ENCODE results near the gene PCDHAC1.

Gene PCDHAC1

DNA sequence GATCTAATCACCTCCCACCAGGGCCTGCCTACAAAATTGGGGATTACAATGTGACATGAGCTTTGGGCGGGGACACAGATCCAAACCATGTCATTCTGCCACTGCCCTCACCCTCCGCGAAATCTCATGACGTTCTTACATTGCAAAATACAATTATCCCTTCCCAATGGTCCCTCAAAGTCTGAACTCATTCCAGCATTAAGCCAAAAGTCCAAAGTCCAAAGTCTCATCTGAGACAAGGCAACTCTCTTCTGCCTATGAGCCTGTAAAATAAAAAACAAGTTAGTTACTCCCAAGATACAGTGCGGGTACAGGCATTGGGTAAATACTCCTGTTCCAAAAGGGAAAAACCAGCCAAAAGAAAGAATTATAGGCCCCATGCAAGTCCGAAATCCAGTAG is 25.5 kb downstream of the PCDHAC1 start:
- DNase-seq (ENCODE audit: low spot score) = no peak
- H3K27ac Mint-ChIP-seq = no peak overlapping the region
- H3K9me3 Mint-ChIP-seq = peaks cover 6% of the 10 kb centered on the region
- H3K27me3 Mint-ChIP-seq (ENCODE audit: low read depth) = no peaks in the 10 kb centered on the region
- no peaks in the 10 kb centered on the region for H3K36me3 Mint-ChIP-seq (ENCODE audit: low read depth)
- H3K4me3 Mint-ChIP-seq = no peak overlapping the region
- H3K4me1 Mint-ChIP-seq (ENCODE audit: low read depth) = no peaks in the 10 kb centered on the region

DNA sequence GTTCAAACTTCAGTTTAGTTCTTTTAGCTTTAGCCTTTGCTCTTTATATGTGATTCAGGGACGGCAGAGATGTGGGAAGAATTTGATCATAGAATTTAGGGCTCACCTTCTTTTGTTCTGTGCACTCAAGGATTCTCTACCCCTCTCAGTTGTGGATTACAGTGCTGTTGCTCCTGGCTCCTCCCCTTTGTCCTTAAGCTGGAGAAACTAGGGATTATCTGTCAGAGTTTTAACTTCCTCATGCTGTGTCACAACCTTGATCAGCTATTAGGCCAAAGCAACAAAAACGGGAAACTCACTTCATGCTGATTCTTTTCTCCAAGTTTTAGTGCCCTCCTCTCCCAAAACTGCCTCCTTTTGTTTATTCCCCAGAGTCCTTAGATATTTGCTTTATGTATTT is 27.1 kb downstream of the PCDHAC1 start:
- no peak overlapping the region for H3K4me3 Mint-ChIP-seq
- peaks cover 6% of the 10 kb centered on the region for H3K9me3 Mint-ChIP-seq

DNA sequence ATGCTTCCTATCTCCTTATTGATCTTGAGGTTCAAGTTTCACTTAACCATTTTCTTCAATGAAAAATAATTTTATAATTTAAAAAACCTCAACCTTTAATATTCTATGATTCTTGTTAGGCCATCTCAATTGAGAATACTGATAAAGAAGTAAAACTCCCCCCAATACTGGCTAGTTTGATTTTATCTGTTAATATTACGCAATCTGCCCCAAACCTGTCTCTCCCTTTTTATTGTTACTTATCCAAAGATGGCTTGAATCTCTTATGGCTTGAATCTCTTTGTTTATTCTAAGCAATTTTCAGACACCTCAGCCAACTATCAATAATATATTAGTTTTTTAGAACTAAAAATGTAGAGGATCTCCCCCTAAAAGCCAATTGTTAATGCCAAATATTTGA is 36.1 kb downstream of the PCDHAC1 start:
- Mint-ChIP-seq H3K4me1 (ENCODE audit: low read depth) (no peaks in the 10 kb centered on the region), H3K4me3 (no peak overlapping the region), H3K9me3 (no peaks in the 10 kb centered on the region), H3K27ac (no peak overlapping the region), H3K27me3 (ENCODE audit: low read depth) (peaks cover 18% of the 10 kb centered on the region), H3K36me3 (ENCODE audit: low read depth) (no peaks in the 10 kb centered on the region)
- DNase-seq (ENCODE audit: low spot score) = no peak

More for the DNA sequence above, 27.1 kb downstream of the PCDHAC1 start:
- DNase-seq (ENCODE audit: low spot score) = no peak
- Mint-ChIP-seq H3K4me1 (ENCODE audit: low read depth) (no peaks in the 10 kb centered on the region), H3K27ac (no peak overlapping the region), H3K27me3 (ENCODE audit: low read depth) (no peaks in the 10 kb centered on the region), H3K36me3 (ENCODE audit: low read depth) (no peaks in the 10 kb centered on the region)

DNA sequence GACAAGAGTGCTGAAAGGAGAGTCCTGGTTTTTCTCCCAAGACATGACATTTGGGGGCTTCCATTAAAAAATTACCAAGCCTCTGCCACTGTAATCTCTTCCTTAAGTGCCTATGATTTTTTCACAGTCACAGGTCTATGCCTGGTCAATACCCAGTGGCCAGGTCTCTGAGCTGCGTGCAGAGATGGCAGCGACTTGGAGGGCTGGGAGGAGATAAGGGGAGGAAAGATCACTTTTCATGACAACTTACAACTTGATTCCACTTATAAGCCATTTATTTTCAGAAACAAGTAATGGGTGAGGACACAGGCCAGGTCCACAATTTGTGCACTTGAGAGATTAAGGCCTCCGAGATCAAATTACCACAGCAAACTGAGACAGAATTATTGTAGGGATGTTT is 38.3 kb downstream of the PCDHAC1 start:
- Mint-ChIP-seq H3K36me3 (ENCODE audit: low read depth) (no peaks in the 10 kb centered on the region), H3K9me3 (no peaks in the 10 kb centered on the region), H3K4me3 (no peak overlapping the region), H3K27me3 (ENCODE audit: low read depth) (peaks cover 21% of the 10 kb centered on the region), H3K4me1 (ENCODE audit: low read depth) (no peaks in the 10 kb centered on the region), H3K27ac (no peak overlapping the region)
- no peak for DNase-seq (ENCODE audit: low spot score)

DNA sequence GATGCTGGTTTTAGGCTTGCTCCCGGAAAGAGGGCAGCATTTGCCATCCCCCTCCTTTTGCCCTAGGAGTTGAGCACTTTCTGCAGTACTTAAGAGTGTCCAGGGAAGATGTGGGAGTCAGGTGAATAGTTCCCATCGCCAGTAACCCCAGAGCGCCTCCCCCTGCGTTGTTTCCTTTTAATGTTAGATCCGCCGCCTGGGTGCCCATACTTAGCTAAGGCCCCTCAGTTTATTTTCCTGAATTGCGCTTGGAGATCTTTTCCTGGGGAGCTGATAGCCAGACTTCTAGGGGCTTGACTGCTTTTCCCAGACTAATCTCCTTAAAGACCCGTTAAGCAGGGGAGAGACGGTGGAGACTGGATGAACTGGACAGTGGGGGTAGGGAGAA is 39.8 kb downstream of the PCDHAC1 start:
- Mint-ChIP-seq H3K9me3 (no peaks in the 10 kb centered on the region), H3K36me3 (ENCODE audit: low read depth) (no peaks in the 10 kb centered on the region), H3K4me3 (no peak overlapping the region), H3K4me1 (ENCODE audit: low read depth) (no peaks in the 10 kb centered on the region), H3K27ac (no peak overlapping the region), H3K27me3 (ENCODE audit: low read depth) (peaks cover 21% of the 10 kb centered on the region)
- no peak for DNase-seq (ENCODE audit: low spot score)

DNA sequence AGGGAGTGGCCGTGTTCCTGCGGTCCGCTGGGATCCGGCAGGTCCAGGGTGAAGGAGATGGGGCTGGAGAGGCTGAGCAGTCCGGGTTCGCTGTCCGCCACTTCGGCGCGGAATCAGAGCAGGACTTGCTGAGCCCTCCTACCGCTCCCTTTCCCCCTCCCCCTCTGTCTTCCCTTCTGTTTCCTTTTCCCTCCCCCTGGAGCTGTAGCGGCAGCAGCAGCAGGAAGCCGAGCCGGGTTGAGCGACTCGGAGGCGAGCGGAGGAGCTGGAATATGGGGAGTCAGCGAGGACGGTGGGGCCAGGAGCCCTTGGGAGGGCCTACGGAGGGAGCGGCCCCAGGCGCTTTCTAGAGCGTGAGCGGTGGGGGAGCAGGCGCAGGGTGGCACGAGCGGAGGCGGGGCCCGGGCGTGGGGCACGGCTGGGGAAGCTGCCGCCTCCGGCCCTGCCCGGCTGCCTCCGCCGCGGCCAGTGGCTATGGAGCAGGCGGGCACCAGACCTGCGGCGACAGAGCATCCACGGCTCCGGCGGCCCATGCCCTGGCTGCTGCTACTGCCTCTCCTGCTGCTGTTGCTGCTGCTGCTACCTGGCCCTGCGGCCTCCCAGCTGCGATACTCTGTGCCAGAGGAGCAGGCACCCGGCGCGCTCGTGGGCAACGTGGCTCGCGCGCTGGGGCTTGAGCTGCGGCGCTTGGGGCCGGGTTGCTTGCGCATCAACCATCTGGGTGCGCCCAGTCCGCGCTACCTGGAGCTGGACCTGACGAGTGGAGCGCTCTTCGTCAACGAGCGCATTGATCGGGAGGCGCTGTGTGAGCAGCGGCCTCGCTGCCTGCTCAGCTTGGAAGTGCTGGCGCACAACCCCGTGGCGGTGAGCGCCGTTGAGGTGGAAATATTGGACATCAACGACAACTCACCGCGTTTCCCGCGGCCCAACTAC is 40.5 kb downstream of the PCDHAC1 start, which contains the start of gene PCDHAC2:
PCDHAC2 (plus strand) TSS at position 184 of the 933 bp plus-strand sequence; CDS start at position 475, 291 bp downstream.
- Mint-ChIP-seq H3K4me3 (no peak within 1 kb of the TSS), H3K27me3 (ENCODE audit: low read depth) (peaks cover 21% of the 10 kb centered on the region), H3K36me3 (ENCODE audit: low read depth) (no peaks in the 10 kb centered on the region), H3K9me3 (no peaks in the 10 kb centered on the region), H3K4me1 (ENCODE audit: low read depth) (no peaks in the 10 kb centered on the region), H3K27ac (no peak within 1 kb of the TSS)
- no peak for DNase-seq (ENCODE audit: low spot score)

DNA sequence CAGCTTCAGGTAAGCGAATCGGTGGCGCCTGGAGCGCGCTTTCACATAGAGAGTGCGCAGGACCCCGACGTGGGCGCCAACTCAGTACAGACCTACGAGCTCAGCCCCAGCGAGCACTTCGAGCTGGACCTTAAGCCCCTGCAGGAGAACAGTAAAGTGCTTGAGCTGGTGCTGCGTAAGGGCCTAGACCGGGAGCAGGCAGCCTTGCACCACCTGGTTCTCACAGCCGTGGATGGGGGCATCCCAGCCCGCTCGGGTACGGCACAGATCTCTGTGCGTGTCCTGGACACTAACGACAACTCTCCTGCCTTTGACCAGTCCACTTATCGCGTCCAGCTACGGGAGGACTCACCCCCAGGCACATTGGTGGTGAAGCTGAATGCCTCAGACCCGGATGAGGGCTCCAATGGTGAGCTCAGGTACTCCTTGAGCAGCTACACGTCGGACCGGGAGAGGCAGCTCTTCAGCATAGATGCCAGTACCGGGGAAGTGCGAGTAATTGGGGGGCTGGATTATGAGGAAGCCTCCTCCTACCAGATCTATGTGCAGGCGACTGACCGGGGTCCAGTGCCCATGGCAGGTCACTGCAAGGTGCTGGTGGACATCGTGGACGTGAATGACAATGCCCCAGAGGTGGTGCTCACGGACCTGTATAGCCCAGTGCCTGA is 41.3 kb downstream of the PCDHAC1 start:
- peaks cover 21% of the 10 kb centered on the region for H3K27me3 Mint-ChIP-seq (ENCODE audit: low read depth)
- no peaks in the 10 kb centered on the region for H3K9me3 Mint-ChIP-seq
- no peak overlapping the region for H3K27ac Mint-ChIP-seq
- no peak overlapping the region for H3K4me3 Mint-ChIP-seq
- no peak for DNase-seq (ENCODE audit: low spot score)
- no peaks in the 10 kb centered on the region for H3K4me1 Mint-ChIP-seq (ENCODE audit: low read depth)
- no peaks in the 10 kb centered on the region for H3K36me3 Mint-ChIP-seq (ENCODE audit: low read depth)

DNA sequence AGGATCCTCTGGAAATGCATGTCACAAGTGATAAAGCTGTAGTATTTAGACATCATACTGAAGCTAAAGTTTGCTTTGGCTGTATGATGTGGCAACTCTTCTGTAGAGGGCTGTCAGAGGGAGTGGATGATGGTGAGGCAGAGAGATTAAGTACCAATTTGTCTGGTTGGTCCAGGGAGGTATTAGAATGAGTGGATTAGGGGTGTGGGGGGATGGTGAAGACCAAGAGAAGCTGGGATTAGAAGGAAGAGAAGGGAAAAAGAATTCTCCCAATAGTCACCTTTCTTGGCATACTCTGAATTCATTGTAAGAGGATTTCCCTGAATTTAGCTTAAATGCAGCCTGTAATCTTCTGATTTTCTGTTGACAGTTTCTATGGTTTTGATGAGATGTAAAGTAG is 43.8 kb downstream of the PCDHAC1 start:
- no peak overlapping the region for H3K27ac Mint-ChIP-seq
- H3K9me3 Mint-ChIP-seq = no peaks in the 10 kb centered on the region
- DNase-seq (ENCODE audit: low spot score) = no peak
- no peaks in the 10 kb centered on the region for H3K4me1 Mint-ChIP-seq (ENCODE audit: low read depth)
- no peak overlapping the region for H3K4me3 Mint-ChIP-seq
- H3K36me3 Mint-ChIP-seq (ENCODE audit: low read depth) = no peaks in the 10 kb centered on the region
- peaks cover 16% of the 10 kb centered on the region for H3K27me3 Mint-ChIP-seq (ENCODE audit: low read depth)

DNA sequence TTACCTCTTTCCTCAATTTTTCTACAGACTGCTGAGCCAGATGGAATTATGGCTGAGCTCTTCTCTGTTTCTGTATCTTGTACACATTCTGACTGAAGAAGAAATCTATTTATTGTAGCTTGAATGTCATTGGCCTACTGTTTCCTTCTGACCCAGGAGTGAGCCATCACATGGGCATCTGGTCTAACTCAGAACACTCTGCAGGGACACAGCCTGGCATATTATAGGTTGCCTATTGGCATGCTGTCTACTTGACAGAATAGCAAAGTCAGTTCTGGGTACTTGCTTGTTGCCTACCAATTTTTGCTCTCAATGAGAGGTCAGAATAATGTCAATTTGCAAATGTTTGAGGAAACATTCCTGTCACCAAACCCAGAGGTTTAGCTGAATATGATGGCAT is 47.5 kb downstream of the PCDHAC1 start:
- Mint-ChIP-seq H3K36me3 (ENCODE audit: low read depth) (no peaks in the 10 kb centered on the region), H3K9me3 (no peaks in the 10 kb centered on the region), H3K4me1 (ENCODE audit: low read depth) (no peaks in the 10 kb centered on the region), H3K27ac (no peak overlapping the region), H3K4me3 (no peak overlapping the region), H3K27me3 (ENCODE audit: low read depth) (no peaks in the 10 kb centered on the region)
- DNase-seq (ENCODE audit: low spot score) = no peak

DNA sequence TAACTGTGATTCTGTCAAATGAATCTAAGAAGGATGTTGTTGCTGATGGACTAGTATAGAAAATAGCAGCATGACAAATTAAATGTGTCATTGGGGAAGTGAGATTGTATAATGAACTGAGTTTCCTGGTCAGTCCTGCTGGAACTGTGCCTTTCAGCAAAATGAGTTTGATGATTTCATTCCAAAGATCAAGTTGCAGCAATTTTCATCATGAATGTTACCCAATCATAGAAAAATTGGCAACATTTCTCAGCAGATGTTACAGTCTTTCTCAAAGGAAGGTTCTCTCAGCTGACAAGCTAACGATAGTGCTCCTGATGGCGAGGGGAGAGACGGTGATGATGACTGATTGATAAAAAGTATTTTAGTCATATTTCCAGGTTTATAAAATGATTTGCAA is 50.9 kb downstream of the PCDHAC1 start:
- Mint-ChIP-seq H3K27ac (no peak overlapping the region), H3K4me1 (ENCODE audit: low read depth) (no peaks in the 10 kb centered on the region), H3K4me3 (no peak overlapping the region), H3K36me3 (ENCODE audit: low read depth) (no peaks in the 10 kb centered on the region), H3K9me3 (no peaks in the 10 kb centered on the region), H3K27me3 (ENCODE audit: low read depth) (no peaks in the 10 kb centered on the region)
- no peak for DNase-seq (ENCODE audit: low spot score)

DNA sequence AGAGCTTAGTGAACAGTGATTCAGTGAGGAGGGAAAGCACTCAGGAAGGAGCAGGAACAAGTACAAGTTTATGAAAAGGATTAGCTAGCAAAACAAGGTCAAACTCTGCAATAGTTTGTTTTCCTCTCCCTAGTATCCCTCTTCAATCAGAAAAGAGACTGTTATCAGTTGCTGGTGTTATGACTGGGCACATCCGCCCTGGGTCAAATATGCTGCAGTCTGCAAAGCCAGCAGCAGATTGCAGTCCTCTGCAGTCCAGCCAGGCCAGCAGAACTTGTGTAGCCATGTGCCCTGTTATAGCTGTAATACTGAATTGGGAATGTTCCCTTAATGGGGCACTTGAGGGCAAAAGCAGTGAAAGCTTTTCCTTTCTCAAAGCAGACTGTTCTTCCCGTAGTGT is 52.2 kb downstream of the PCDHAC1 start:
- Mint-ChIP-seq H3K4me3 (no peak overlapping the region), H3K27ac (no peak overlapping the region), H3K27me3 (ENCODE audit: low read depth) (no peaks in the 10 kb centered on the region), H3K9me3 (no peaks in the 10 kb centered on the region), H3K36me3 (ENCODE audit: low read depth) (no peaks in the 10 kb centered on the region), H3K4me1 (ENCODE audit: low read depth) (no peaks in the 10 kb centered on the region)
- no peak for DNase-seq (ENCODE audit: low spot score)

DNA sequence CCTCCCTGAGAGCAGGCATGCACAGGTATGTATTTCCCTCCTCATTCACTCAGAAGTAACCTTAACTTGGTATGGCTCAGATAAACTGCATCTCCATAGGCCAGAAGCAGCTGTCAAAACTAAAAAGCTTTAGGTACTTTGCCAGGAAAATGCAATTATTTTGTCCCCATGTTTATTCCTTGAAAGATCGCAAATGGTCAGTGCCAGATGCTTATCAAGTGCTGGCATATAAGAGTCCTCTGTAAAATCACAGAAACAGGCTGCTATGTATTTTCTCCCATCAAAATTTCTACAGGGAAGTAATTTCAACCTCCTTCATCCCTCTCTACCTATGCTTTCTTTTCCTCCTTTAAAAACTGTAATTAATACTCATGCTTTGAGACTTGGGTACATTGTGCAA is 52.9 kb downstream of the PCDHAC1 start:
- no peaks in the 10 kb centered on the region for H3K27me3 Mint-ChIP-seq (ENCODE audit: low read depth)
- no peak overlapping the region for H3K27ac Mint-ChIP-seq
- DNase-seq (ENCODE audit: low spot score) = no peak
- no peaks in the 10 kb centered on the region for H3K4me1 Mint-ChIP-seq (ENCODE audit: low read depth)
- H3K36me3 Mint-ChIP-seq (ENCODE audit: low read depth) = no peaks in the 10 kb centered on the region
- H3K9me3 Mint-ChIP-seq = no peaks in the 10 kb centered on the region
- H3K4me3 Mint-ChIP-seq = no peak overlapping the region
